ENCODE results near the gene NOL11. TPM values are rescaled to one million over a fixed set of nuclear protein-coding genes. Genes with fewer than 3 reads are reported as not detected.
"Not testable (repeated sequence)": the region's sequence is repeated elsewhere in the genome, so short reads cannot be mapped to it uniquely, and the experiment has no call there.

Gene NOL11
- total RNA-seq, 1 donor from 2014 or later: 33.7 TPM

DNA sequence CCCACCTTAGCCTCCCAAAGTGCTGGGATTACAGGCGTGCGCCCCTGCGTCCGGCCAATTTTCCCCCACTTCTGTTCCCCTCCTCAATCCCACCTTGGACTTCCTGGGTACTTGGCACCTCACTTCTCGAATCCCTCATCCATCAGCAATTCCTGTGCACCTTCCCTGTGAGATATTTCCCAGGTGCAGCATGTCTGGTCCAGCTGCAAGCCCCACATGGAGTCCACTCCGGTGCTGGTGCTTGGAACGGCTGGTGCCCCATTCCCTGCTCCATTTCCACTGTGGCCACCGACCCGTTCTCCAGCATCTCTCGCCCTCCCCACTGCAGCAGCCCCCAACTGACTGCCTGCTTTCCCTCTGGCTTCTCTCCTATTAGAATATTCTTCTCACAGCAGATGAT, 35.3 kb downstream of the NOL11 start:
- TF ChIP-seq, protein P1, sequence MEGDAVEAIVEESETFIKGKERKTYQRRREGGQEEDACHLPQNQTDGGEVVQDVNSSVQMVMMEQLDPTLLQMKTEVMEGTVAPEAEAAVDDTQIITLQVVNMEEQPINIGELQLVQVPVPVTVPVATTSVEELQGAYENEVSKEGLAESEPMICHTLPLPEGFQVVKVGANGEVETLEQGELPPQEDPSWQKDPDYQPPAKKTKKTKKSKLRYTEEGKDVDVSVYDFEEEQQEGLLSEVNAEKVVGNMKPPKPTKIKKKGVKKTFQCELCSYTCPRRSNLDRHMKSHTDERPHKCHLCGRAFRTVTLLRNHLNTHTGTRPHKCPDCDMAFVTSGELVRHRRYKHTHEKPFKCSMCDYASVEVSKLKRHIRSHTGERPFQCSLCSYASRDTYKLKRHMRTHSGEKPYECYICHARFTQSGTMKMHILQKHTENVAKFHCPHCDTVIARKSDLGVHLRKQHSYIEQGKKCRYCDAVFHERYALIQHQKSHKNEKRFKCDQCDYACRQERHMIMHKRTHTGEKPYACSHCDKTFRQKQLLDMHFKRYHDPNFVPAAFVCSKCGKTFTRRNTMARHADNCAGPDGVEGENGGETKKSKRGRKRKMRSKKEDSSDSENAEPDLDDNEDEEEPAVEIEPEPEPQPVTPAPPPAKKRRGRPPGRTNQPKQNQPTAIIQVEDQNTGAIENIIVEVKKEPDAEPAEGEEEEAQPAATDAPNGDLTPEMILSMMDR (conservative IDR thresholded peaks at IDR 0.05; ENCODE audit: low read depth, low read length): no peak
- DNase-seq (ENCODE audit: low read depth): no peak

GRCh38 chr17:67754001-67754400, 36.3 kb downstream of the NOL11 start:
- TF ChIP-seq, protein P1 (conservative IDR thresholded peaks at IDR 0.05; ENCODE audit: low read depth, low read length): no peak
- no peak overlapping the region for H3K4me3 ChIP-seq (ENCODE audit: low read depth, low read length)
- DNase-seq (ENCODE audit: low read depth): no peak

More for the DNA sequence above, 35.3 kb downstream of the NOL11 start:
- no peak overlapping the region for H3K4me3 ChIP-seq (ENCODE audit: low read depth, low read length)

GRCh38 chr17:67754686-67755085, 37.0 kb downstream of the NOL11 start:
- not testable (repeated sequence) for H3K4me3 ChIP-seq (ENCODE audit: low read depth, low read length); DNase-seq (ENCODE audit: low read depth)

- not testable (repeated sequence) for DNase-seq (ENCODE audit: low read depth); H3K4me3 ChIP-seq (ENCODE audit: low read depth, low read length)
Observed at GRCh38 chr17:67756766-67757165, 39.0 kb downstream of the NOL11 start.

DNA sequence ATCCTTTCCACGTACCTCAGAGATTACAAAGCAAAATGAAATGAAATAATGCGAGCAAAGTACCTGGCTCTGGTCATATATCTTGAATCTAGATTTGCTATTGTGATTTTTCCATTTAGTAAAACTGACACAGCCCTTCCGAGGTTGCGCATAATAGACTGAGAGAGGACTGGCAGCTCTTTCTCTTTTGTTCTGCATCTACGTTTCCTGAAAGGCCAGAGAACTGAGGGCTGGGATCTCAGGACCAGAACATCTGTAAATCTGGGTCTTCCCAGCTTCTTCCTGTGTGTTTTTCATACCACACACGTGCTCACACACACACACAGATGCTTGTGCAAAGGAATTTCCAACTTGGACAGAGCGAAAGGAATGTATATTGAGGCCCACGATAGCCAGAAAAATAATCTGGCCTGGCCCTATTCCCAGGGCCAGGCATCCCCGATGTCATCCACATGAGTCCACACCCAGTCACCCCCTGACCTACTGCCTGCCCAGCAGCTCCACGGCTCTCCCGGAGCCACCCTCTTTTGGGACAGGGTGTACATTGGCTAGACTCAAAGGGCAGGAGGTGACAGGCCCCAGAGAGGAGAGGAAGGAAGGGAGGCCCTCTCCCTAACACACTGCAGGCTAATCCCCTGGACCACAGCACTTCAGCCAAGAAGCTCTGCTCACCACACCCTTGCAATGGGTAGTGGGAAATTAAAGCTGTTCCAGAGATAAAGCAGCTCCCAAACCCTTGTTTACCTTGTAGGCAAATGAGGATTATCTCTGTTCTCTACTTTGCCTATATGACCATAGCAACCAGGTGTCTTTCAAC, 41.8 kb downstream of the NOL11 start:
- no peak overlapping the region for H3K4me3 ChIP-seq (ENCODE audit: low read depth, low read length)
- TF ChIP-seq, protein P1 (conservative IDR thresholded peaks at IDR 0.05; ENCODE audit: low read depth, low read length): no peak
- DNase-seq (ENCODE audit: low read depth): no peak

- TF ChIP-seq, protein P1 (conservative IDR thresholded peaks at IDR 0.05; ENCODE audit: low read depth, low read length): no peak
- no peak for DNase-seq (ENCODE audit: low read depth)
- H3K4me3 ChIP-seq (ENCODE audit: low read depth, low read length): no peak overlapping the region
Observed at GRCh38 chr17:67765623-67766022, 47.9 kb downstream of the NOL11 start.

DNA sequence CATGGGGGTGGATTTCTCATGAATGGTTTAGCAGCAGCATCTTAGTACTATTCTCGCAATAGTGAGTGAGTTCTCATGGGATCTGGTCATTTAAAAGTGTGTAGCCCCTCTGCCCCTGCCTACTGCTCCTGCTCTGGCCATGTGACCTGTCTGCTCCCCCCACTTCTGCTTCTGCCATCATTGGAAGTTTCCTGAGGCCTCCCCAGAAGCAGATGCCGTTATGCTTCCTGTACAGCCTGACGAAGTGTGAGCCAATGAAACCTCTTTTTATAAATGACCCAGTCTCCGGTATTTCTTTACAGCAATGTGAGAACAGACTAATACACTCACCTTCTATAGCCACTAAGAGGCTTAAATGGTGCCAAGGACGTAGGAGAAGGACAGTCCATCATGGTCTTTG, 51.5 kb downstream of the NOL11 start:
- no peak overlapping the region for H3K4me3 ChIP-seq (ENCODE audit: low read depth, low read length)
- no peak for DNase-seq (ENCODE audit: low read depth)
- TF ChIP-seq, protein P1 (conservative IDR thresholded peaks at IDR 0.05; ENCODE audit: low read depth, low read length): no peak

GRCh38 chr17:67770539-67770938, 52.8 kb downstream of the NOL11 start:
- DNase-seq (ENCODE audit: low read depth): no peak

More at GRCh38 chr17:67770539-67770938, 52.8 kb downstream of the NOL11 start:
- TF ChIP-seq, protein P1 (conservative IDR thresholded peaks at IDR 0.05; ENCODE audit: low read depth, low read length): no peak
- no peak overlapping the region for H3K4me3 ChIP-seq (ENCODE audit: low read depth, low read length)
